GM19099 (cell line): ENCODE measurements around the gene SUPT4H1.
A peak's percentile ranks its signal among the peaks of the same experiment; 100 is the strongest.

ENCODE experiments used
- POLR2A ChIP-seq: IDR thresholded peaks from 3 replicates; pipeline ENCODE4 v1.6.1; 2011; ENCODE audit warnings: low read depth; ENCODE audit not compliant: insufficient read length; ENCODE audit errors: extremely low read depth

SUPT4H1 gene

GRCh38 chr17:58357312-58358297 lies 5.6 kb upstream of the SUPT4H1 start:
- no peak for TF ChIP-seq POLR2A

GRCh38 chr17:58356231-58356630 lies 4.2 kb upstream of the SUPT4H1 start:
- no peak for TF ChIP-seq POLR2A

GRCh38 chr17:58354541-58355216 lies 2.7 kb upstream of the SUPT4H1 start:
- no peak for TF ChIP-seq POLR2A

GRCh38 chr17:58353389-58353825 lies 1.4 kb upstream of the SUPT4H1 start:
- no peak for TF ChIP-seq POLR2A

GRCh38 chr17:58352596-58353388 lies 791 bp upstream of the SUPT4H1 start:
- TF ChIP-seq POLR2A, result peak; percentile 34

- TF ChIP-seq POLR2A, result no peak
Measured at GRCh38 chr17:58351182-58351581, 819 bp downstream of the SUPT4H1 start.

- TF ChIP-seq POLR2A, result no peak
Measured at GRCh38 chr17:58348038-58348437, 4.0 kb downstream of the SUPT4H1 start.

- TF ChIP-seq POLR2A, result no peak
Measured at GRCh38 chr17:58345500-58345899, 6.5 kb downstream of the SUPT4H1 start.

- no peak for TF ChIP-seq POLR2A
Measured at GRCh38 chr17:58344791-58345157, 7.2 kb downstream of the SUPT4H1 start.

- TF ChIP-seq POLR2A, result peak; percentile 9
Measured at GRCh38 chr17:58344047-58344790, 7.8 kb downstream of the SUPT4H1 start.

- no peak for TF ChIP-seq POLR2A
Measured at GRCh38 chr17:58343131-58343530, 8.9 kb downstream of the SUPT4H1 start.

GRCh38 chr17:58341861-58342475 lies 10.0 kb downstream of the SUPT4H1 start:
- no peak for TF ChIP-seq POLR2A

GRCh38 chr17:58340405-58340876 lies 11.6 kb downstream of the SUPT4H1 start:
- no peak for TF ChIP-seq POLR2A
